HG02610 (cell line): Measurements from ENCODE around the gene HOXB2.
"Not testable (repeated sequence)": the region's sequence is repeated elsewhere in the genome, so short reads cannot be mapped to it uniquely, and the experiment has no call there.

Experiments used
- ATAC-seq: cut with Tn5 transposase; IDR thresholded peaks from one replicate; pipeline ENCODE4 v1.9.1; 2021; ENCODE audit warnings: mild to moderate bottlenecking, moderate library complexity; ENCODE audit not compliant: unreplicated experiment

The HOXB2 gene

DNA sequence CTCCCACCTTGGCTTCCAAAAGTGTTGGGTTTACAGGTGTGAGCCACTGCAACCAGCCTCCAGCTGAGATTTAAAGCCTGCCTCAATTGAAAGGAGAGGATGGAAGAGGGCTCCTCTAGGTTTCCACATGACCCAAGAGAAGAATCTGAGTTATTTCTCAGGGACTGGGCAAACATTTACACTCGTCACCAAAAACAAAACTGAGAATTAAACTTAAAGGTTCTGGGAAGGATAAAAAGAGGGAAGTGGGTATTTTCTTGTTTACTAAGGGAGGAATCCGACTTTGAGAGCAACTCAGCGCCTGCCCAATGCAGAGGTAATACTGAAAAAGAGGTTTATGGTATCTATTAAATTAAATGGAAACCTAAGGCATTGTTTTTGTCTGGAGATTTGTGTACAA, 27.4 kb downstream of the HOXB2 start:
- no peak for ATAC-seq

DNA sequence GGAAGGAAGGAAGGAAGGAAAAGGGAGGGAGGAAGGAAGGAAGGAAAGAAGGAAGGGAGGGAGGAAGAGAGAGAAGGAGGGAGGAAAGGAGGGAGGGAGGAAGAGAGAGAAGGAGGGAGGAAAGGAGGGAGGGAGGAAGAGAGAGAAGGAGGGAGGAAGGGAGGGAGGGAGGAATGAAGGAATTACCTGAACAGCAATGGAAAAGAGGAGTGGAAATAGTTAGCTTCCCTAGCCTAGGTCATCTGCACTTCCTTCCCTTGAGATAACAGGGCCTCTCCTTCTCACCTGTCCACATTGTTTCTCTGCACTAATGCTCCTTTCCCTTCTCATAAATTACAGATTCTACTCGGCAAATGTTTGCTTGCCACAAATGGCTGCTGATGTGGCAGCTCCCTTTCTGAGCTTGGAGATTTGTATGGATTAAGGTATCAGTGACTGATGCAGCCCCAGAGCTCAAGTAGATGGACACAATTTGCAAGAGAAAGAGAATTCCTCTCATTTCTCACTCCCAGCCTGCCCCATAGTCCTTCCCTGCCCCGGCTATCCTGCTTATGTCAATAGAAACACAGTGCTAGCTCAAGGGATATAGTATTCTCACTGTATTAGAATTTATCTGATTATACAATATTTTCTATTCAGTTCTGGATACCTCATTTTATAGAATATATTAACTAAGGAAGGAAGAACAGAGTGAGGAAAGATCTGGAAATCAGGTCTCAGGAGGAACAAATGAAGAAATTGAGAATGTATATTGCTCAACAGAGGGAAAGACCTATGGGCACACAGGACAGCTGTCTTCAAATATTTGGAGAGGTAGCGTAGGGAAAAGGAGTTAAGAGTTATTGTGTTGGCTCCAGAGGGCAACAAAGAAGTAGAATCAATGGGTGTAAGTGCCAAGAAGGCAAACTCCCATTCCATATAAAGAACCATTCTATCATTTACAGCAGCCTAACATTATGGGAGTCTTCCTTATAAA, 28.7 kb downstream of the HOXB2 start:
- no peak for ATAC-seq

- ATAC-seq, result no peak
These were observed 30.4 kb downstream of the HOXB2 start for GRCh38 chr17:48514477-48514876.

- ATAC-seq, result no peak
These were observed 31.0 kb downstream of the HOXB2 start for GRCh38 chr17:48513666-48514455.

- ATAC-seq, result no peak
These were observed 31.8 kb downstream of the HOXB2 start for GRCh38 chr17:48513097-48513496.

DNA sequence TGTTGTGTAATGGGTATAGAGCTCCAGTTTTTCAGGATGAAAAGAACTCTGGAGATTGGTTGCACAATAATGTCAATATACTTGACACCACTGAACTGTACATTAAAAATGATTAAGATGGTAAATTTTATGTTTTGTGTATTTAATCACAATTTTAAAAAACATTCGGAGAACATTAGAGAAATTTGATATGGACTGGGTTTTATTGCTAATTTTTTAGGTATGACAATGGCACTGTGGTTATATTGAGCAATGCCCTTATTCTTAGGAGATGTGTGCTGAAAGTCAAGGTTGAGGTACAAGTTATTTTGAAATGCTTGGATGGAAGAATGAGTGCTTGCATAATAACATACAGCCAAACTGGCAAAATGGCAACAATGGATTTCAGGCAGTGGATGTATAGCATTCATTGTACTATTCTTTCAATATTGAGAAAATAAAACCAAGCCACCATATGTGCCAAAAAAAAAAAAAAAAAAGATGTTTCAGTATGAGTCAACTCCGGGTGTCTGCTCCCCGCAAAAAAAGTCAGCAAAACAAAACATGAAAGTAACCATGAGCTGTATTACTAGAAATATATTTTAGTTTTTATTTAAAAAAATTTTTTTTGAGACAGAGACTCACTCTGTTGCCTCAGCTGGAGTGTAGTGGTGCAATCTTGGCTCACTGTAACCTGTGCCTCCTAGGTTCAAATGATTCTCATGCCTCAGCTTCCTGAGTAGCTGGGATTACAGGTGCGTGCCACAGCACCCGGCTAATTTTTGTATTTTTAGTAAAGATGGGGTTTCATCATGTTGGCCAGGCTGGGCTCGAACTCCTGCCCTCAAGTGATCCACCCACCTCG, 33.9 kb downstream of the HOXB2 start:
- no peak for ATAC-seq

GRCh38 chr17:48510381-48510760, 34.5 kb downstream of the HOXB2 start:
- ATAC-seq, result no peak

- ATAC-seq, result not testable (repeated sequence)
These were observed 35.2 kb downstream of the HOXB2 start for GRCh38 chr17:48509708-48510107.

DNA sequence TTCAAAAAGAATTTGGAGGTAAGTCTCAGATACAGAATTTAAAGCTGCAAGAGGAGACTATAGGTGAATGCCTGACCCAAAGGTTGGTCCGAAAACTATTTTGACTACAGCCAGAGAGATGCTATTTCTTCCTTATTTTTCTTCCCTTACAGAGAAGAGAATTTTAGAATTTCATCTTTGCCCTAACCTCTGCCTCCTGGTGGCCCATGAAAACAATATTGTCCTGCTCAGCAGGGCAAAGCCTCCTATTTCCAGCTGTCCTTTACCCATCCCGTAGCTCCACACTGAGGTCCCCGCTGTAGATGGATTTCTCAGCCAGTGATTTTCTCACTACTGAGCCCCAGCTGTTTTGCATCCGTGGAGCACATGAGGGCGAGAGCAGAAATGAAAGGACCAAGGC, 38.7 kb downstream of the HOXB2 start:
- no peak for ATAC-seq

DNA sequence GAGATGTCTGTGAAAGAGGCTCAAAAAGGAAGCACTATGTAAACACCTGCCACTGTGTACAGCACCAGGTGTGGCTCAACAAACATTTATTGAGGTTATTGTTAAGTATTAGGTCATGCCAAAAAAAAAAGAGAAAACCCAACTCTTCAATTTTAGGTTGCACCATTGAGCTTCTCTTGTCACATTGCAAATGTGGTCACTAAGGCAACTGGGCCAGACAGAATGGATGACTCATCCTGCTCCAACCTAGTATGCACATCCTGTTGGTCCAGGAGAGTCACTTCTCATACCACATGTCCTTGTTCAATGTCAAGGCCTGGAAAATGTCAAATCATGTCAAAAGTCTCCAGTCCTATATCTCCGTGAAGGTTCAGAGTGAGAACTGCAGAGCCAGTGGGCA, 39.1 kb downstream of the HOXB2 start:
- ATAC-seq, result peak; percentile 98

DNA sequence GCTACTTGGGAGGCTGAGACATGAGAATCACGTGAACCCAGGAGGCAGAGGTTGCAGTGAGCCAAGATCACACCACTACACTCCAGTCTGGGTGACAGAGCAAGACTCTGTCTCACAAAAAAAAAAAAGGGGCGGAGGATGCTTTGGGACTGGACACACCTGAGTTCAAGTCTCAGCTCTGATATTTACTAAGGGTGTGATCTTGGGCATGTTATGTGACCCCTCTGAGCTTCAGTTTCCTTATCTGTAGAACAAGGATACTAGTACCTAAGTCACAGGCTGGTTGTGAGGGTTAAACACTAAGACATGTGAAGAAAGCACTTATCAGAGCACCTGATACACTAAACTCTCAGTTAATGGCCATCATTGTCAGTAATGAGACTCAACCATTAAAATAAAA, 40.0 kb downstream of the HOXB2 start:
- ATAC-seq, result no peak

GRCh38 chr17:48503747-48504146, 41.2 kb downstream of the HOXB2 start:
- no peak for ATAC-seq

DNA sequence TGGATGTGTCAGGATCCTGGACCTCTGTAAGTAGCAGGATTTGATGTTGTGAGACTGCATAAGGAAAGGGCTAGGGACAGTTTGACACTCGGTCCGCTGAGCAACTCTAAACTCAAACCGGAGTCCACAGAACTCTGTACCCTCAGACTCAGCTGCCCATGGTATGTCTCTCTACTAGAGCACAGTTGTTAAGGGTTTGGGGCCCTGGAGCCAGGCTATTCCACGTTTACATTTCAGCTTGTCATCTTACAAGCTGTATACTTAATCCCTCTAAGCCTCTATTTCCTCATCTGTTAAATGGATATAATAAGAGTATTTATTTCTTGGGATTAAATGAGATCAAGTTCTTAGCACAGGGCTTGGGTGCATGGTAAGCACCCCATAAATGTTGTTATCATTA, 42.0 kb downstream of the HOXB2 start:
- ATAC-seq, result no peak

- ATAC-seq, result no peak
These were observed 42.6 kb downstream of the HOXB2 start for GRCh38 chr17:48502312-48502711.

GRCh38 chr17:48500435-48501426, 44.2 kb downstream of the HOXB2 start:
- no peak for ATAC-seq

DNA sequence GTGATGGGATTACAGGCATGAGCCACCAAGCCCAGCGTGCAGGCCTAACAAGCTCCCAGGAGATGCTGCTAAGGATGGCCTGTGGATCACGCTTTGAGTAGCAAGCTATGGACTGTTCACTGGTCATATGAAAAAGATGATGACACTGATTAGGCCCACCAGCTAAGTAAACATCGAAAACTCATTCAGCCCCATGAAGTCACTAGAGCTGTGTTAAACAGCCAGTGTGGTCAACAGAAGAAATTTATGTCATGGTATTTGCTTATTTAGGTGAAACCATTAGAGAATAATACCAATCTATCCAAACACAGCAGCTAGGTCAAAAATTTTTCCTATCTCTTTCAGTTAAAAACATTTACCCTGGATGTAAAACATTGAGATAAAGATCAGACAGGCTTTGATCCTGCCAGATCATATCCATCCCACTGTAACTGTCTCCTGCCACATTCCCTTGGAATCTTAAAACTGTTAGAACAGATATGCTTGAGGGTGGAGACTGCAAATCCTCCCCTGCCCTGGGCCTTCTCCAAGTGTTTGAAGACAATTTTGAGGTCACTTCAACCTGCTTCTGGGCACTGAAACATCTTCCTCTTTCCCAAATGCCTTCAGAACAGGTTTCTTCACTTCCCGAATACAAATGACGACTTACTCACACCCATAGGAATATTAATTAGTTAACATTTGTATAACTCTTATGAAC, 45.0 kb downstream of the HOXB2 start:
- ATAC-seq, result no peak

DNA sequence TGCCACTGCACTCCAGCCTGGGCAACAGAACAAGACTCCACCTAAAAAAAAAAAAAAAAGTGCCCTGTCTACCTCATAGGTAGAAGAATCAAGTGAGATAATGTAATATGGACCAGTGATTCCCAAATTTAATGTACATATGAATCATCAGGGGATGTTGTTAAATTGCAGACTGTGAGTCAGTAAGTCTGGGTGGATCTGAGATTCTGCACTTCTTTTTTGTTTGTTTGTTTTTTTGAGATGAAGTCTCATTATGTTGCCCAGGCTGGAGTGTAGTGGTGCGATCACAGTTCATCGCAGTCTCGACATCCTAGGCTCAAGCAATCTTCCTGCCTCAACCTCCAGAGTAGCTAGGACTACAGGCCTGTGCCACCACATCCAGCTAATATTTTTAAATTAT, 45.7 kb downstream of the HOXB2 start:
- ATAC-seq, result no peak

DNA sequence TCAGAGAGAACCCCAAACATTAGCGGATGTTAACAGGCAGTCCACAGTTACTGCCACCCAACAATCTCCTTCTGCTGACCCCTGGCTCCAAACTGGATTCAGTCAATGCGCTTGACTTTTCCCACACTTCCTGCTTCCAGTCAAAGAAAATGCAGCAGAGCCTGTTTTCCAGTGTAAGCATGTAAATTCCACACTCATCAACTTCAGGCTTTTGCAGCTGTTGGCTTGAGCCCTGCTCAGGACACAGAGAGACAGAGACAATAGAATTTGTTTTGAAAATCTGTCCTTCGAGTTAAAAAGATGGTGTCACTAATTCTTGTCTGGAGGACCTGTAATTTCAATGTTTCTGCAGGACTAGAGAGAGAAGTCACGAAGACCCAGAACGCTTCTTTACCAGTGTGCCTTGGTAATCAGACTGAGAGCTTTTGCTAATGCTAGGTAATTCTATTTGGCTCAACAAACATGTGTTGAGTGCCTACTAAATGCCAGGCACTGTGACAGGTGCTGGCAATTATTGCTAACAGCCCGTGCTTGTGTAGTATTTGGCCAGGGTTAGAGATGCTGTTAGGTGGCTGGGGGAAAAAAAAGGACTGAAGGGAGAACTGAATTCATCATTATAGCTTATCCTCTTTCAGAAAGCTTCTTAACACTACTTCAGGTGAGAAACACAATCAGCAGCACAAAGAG, 46.6 kb downstream of the HOXB2 start:
- no peak for ATAC-seq

DNA sequence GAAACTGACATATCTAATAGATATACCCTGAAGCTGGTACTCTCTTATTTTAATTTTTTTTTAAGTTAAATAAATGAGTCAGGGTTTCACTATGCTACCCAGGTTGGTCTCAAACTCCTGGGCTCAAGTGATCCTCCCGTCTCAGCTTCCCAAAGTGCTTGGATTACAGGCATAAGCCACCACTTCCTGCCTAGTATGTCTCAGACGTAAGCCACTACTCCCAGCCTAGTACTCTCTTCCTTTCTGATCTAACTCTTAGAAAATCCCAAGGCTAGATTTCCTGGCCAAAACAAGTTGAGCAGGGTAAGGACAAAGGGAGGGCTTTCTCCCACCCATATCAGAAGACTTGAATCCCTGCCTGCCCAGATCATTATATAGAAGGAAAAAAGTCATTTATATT, 47.8 kb downstream of the HOXB2 start:
- no peak for ATAC-seq
